Activated T-helper 17 cell treated with anti-CD3 and anti-CD28 coated beads, Interleukin-2, amount 50 U/mL, for 72 hours (primary cell): ENCODE measurements around the gene NBEA. TPM values are rescaled to one million over a fixed set of nuclear protein-coding genes. Genes with fewer than 3 reads are reported as not detected.
"Not testable (repeated sequence)": the region's sequence is repeated elsewhere in the genome, so short reads cannot be mapped to it uniquely, and the experiment has no call there.

ENCODE experiments used
- ATAC-seq: fragments of 150-1000 bp; cut with Tn5 transposase; replicated peaks from 2 replicates; pipeline ENCODE4 v1.10.0; 2021; ENCODE audit warnings: mild to moderate bottlenecking, moderate library complexity
- H3K27ac Mint-ChIP-seq: one replicate; pipeline ENCODE4 v1.8.0; 2022; ENCODE audit warnings: mixed read lengths
- H3K27me3 Mint-ChIP-seq: one replicate; pipeline ENCODE4 v1.8.0; 2022; ENCODE audit warnings: mixed read lengths
- H3K36me3 Mint-ChIP-seq: one replicate; pipeline ENCODE4 v1.8.0; 2022; ENCODE audit warnings: low read depth, mild to moderate bottlenecking, mixed read lengths
- H3K4me1 Mint-ChIP-seq: one replicate; pipeline ENCODE4 v1.8.0; 2022; ENCODE audit warnings: mixed read lengths
- H3K4me3 Mint-ChIP-seq: one replicate; pipeline ENCODE4 v1.8.0; 2022; ENCODE audit warnings: mild to moderate bottlenecking, mixed read lengths
- H3K9me3 Mint-ChIP-seq: one replicate; pipeline ENCODE4 v1.8.0; 2022; ENCODE audit warnings: mixed read lengths
- total RNA-seq, 2 donors: library from RNA; stranded (reverse); gene quantifications; one replicate each; pipeline ENCODE4 v1.2.3, GENCODE V29; 2022

Gene NBEA
- total RNA-seq, 2 donors from 2014 or later = 0.50 to 0.79 TPM

DNA sequence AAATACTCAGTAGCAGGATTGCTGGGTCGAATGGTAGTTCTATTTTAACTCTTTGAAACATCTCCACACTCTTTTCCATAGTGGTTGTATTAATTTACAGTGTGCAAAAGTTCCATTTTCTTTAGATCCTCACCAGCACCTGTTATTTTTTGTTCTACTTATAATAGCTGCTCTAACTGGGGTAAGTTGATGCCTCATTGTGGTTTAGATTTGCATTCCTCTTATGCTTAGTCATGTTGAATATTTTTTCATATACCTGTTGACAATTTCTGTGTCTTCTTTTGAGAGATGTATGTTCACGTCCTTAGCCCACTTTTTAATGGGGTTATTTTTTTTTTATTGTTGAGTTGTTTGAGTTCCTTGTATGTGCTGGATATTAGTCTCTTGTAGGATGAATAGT lies 144.6 kb downstream of the NBEA start:
- no peaks in the 10 kb centered on the region for H3K4me1 Mint-ChIP-seq
- no peak overlapping the region for H3K27ac Mint-ChIP-seq
- no peak for ATAC-seq
- no peaks in the 10 kb centered on the region for H3K27me3 Mint-ChIP-seq
- no peaks in the 10 kb centered on the region for H3K36me3 Mint-ChIP-seq
- H3K4me3 Mint-ChIP-seq = no peak overlapping the region
- peaks cover 5% of the 10 kb centered on the region for H3K9me3 Mint-ChIP-seq

GRCh38 chr13:35092251-35092650 lies 150.2 kb downstream of the NBEA start:
- Mint-ChIP-seq H3K4me1 (no peaks in the 10 kb centered on the region), H3K36me3 (no peaks in the 10 kb centered on the region), H3K27ac (no peak overlapping the region), H3K27me3 (no peaks in the 10 kb centered on the region), H3K9me3 (peaks cover 5% of the 10 kb centered on the region), H3K4me3 (no peak overlapping the region)
- ATAC-seq = no peak

DNA sequence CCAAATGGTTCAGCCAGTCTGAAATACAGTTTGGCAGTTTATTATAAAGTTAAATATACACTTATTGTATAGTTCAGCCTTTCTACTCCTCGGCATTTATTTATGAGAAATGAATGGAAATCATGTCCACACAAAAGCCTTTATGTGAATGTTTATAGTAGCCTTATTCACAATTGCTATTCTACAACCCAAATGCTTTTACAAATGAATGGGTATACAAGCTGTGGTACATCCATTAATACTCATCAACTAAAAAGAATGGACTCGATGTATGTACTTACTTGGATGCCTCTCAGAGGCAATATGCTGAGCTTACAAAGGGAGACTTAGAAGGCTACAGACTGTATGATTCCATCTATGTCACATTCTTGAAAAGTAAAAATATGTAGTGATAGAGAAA lies 150.7 kb downstream of the NBEA start:
- Mint-ChIP-seq H3K4me1 (no peaks in the 10 kb centered on the region), H3K27me3 (no peaks in the 10 kb centered on the region), H3K4me3 (no peak overlapping the region), H3K36me3 (no peaks in the 10 kb centered on the region), H3K27ac (no peak overlapping the region), H3K9me3 (peaks cover 1% of the 10 kb centered on the region)
- no peak for ATAC-seq

- Mint-ChIP-seq H3K9me3 (no peaks in the 10 kb centered on the region), H3K27ac (no peak overlapping the region), H3K4me1 (no peaks in the 10 kb centered on the region), H3K27me3 (no peaks in the 10 kb centered on the region), H3K4me3 (no peak overlapping the region), H3K36me3 (no peaks in the 10 kb centered on the region)
- ATAC-seq = no peak
Observed at GRCh38 chr13:35093356-35093755, 151.3 kb downstream of the NBEA start.

GRCh38 chr13:35106771-35107170 lies 164.7 kb downstream of the NBEA start:
- H3K27me3 Mint-ChIP-seq, ATAC-seq, H3K9me3 Mint-ChIP-seq, H3K36me3 Mint-ChIP-seq, H3K4me1 Mint-ChIP-seq, H3K4me3 Mint-ChIP-seq, H3K27ac Mint-ChIP-seq: not testable (repeated sequence)

- Mint-ChIP-seq H3K27me3 (no peaks in the 10 kb centered on the region), H3K4me1 (no peaks in the 10 kb centered on the region), H3K4me3 (no peak overlapping the region), H3K9me3 (no peaks in the 10 kb centered on the region), H3K36me3 (no peaks in the 10 kb centered on the region), H3K27ac (no peak overlapping the region)
- no peak for ATAC-seq
Observed at GRCh38 chr13:35107535-35107934, 165.5 kb downstream of the NBEA start.

- not testable (repeated sequence) for H3K27ac Mint-ChIP-seq, H3K4me1 Mint-ChIP-seq, ATAC-seq, H3K27me3 Mint-ChIP-seq, H3K9me3 Mint-ChIP-seq, H3K4me3 Mint-ChIP-seq, H3K36me3 Mint-ChIP-seq
Observed at GRCh38 chr13:35113612-35114011, 171.5 kb downstream of the NBEA start.

DNA sequence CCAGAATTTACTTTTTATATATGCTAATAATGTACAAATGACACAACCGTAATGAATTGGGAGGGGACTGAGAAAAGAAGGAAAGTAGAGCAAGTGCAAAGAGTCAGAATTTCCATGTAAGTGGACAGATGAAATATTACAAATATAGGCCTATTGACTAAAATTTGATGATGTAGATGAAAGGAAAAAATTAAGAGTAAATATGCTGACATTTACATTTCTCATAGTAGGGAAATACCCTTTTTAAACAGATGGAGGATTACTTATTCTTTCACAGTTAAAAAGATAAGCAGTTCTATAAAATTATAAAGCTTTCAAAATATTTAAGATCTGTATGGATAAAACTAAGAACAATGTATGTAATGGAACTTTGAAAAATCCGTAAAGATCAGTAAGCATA lies 185.4 kb downstream of the NBEA start:
- H3K36me3 Mint-ChIP-seq = no peaks in the 10 kb centered on the region

DNA sequence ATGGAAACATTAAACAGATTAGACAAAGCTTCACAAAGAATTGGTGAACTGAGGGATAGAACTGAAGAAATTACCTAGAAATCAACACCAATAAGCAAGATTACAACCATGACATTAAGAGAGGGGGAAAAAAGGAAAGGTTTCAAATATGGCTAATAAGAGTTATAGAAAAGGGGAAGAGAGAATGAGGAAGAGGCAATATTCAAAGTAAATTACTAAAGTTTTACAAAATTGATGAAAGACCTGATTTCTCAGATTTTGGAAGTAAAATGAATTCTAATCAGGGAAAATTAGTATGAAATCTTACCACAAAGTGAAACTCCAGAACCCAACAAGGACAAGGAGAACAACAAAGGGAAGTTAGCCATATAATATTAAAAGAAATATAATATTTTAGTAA lies 187.4 kb downstream of the NBEA start:
- no peaks in the 10 kb centered on the region for H3K36me3 Mint-ChIP-seq
- no peak overlapping the region for H3K27ac Mint-ChIP-seq
- H3K9me3 Mint-ChIP-seq = no peaks in the 10 kb centered on the region
- H3K4me3 Mint-ChIP-seq = no peak overlapping the region
- no peaks in the 10 kb centered on the region for H3K4me1 Mint-ChIP-seq
- ATAC-seq = no peak
- no peaks in the 10 kb centered on the region for H3K27me3 Mint-ChIP-seq

More for the DNA sequence above, 185.4 kb downstream of the NBEA start:
- Mint-ChIP-seq H3K27me3 (no peaks in the 10 kb centered on the region), H3K27ac (no peak overlapping the region), H3K4me1 (no peaks in the 10 kb centered on the region), H3K4me3 (no peak overlapping the region), H3K9me3 (no peaks in the 10 kb centered on the region)
- no peak for ATAC-seq

GRCh38 chr13:35131471-35131870 lies 189.4 kb downstream of the NBEA start:
- H3K27me3 Mint-ChIP-seq = no peaks in the 10 kb centered on the region
- H3K9me3 Mint-ChIP-seq = no peaks in the 10 kb centered on the region
- H3K4me1 Mint-ChIP-seq = no peaks in the 10 kb centered on the region
- no peak overlapping the region for H3K27ac Mint-ChIP-seq
- no peak for ATAC-seq
- no peaks in the 10 kb centered on the region for H3K36me3 Mint-ChIP-seq
- H3K4me3 Mint-ChIP-seq = no peak overlapping the region

GRCh38 chr13:35136585-35136984 lies 194.5 kb downstream of the NBEA start:
- Mint-ChIP-seq H3K36me3 (no peaks in the 10 kb centered on the region), H3K4me1 (peaks cover 6% of the 10 kb centered on the region), H3K27ac (no peak overlapping the region), H3K4me3 (no peak overlapping the region), H3K27me3 (no peaks in the 10 kb centered on the region), H3K9me3 (no peaks in the 10 kb centered on the region)
- no peak for ATAC-seq

DNA sequence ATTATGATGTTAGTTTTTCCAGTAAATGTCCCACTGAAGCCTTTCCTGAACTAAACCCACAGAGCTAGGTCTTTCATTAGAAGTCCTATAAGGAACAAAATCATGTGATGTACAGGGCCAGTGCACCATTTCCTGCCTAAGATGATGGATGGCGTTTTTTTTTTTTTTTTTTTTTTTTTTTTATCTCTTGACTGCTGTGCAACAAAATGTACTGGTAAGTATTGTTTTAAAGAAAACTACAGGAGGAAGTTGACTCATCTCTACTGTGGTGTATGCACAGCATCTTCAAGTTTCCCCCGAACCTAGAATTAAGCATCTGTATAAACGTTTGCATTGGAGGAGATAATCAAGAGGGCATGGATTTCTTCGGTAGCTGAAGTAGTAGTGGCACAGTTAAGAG lies 197.5 kb downstream of the NBEA start:
- H3K27ac Mint-ChIP-seq = no peak overlapping the region
- H3K36me3 Mint-ChIP-seq = no peaks in the 10 kb centered on the region
- no peaks in the 10 kb centered on the region for H3K27me3 Mint-ChIP-seq
- ATAC-seq = peak; percentile 63
- no peaks in the 10 kb centered on the region for H3K9me3 Mint-ChIP-seq
- peaks cover 6% of the 10 kb centered on the region for H3K4me1 Mint-ChIP-seq
- H3K4me3 Mint-ChIP-seq = no peak overlapping the region

DNA sequence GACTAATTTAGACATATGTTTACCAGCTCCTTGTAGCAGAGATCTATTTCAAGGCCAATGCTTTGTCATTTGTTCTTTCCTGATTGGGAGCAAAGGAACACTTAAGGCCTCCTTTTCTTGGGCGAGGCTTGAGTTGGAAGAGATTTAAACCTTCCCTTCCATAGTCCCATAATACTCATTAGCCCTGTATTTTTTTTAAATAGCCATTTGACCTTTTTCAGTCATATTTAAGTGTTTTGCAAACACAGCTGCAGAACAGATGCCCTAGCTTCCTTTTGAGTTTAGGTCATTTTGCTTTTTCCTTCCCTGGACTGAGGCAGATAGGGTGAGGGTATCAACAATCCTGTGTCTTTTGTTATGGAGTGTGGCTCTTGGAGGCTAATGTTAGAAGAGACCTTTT lies 198.3 kb downstream of the NBEA start:
- no peak for ATAC-seq
- Mint-ChIP-seq H3K4me1 (peaks cover 6% of the 10 kb centered on the region), H3K9me3 (no peaks in the 10 kb centered on the region), H3K4me3 (no peak overlapping the region), H3K36me3 (no peaks in the 10 kb centered on the region), H3K27me3 (no peaks in the 10 kb centered on the region), H3K27ac (no peak overlapping the region)

GRCh38 chr13:35140831-35141230 lies 198.8 kb downstream of the NBEA start:
- Mint-ChIP-seq H3K4me3 (no peak overlapping the region), H3K9me3 (no peaks in the 10 kb centered on the region), H3K36me3 (no peaks in the 10 kb centered on the region), H3K4me1 (peaks cover 6% of the 10 kb centered on the region), H3K27ac (no peak overlapping the region), H3K27me3 (no peaks in the 10 kb centered on the region)
- no peak for ATAC-seq

DNA sequence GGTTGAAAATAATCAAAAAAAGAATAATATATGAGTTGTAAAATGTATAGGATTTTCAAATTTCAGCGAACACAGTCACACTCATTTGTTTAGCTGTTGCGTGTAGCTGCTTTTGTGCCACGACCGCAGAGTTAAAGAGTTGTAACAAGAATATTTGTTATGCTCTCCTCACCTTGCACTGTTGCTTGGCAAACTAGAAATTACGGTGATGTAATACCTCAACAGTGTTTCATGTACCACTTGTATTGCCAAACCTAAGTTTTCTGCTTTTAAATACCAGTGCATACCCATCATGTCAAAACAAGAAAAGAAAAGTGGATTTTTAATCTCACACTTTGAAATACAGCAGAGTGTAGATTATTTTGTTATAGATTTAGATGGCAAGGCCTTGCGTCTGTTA lies 201.1 kb downstream of the NBEA start:
- Mint-ChIP-seq H3K9me3 (no peaks in the 10 kb centered on the region), H3K4me3 (no peak overlapping the region), H3K36me3 (no peaks in the 10 kb centered on the region), H3K27ac (no peak overlapping the region), H3K4me1 (peaks cover 6% of the 10 kb centered on the region), H3K27me3 (no peaks in the 10 kb centered on the region)
- no peak for ATAC-seq

DNA sequence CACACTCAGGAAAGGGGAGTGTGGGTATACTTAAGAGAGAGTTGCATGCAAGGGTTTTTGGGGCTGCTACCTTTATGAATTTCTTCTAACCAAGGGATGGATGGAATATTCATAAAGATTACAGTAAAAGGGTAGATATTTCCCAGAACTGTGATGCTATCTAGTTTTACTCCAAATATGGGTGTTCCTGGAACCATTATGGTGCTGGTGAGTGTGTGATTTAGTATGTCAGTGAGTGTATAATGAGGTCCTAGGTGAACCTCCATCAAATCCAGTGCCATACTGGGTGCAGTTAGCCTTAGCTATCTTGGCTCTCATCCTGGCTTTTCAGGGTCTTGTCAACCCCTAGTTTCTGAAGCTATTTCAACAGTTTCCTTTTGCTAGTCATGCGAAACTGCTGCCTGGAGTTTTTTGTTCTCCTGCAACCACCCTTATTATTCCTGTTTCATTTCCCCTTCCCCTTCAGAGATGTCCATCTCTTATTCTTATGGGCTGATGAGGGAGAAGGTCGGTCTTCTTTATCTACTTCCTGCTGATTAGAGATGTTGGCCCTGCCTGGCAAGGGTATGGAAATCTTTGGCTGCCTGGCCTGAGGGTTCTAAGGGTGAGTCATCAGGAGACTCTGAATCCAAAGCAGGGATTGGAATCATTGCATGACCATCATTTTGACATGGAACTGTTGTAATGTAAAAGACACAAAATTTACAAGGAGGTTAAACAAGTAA lies 202.3 kb downstream of the NBEA start:
- no peak overlapping the region for H3K27ac Mint-ChIP-seq
- no peaks in the 10 kb centered on the region for H3K36me3 Mint-ChIP-seq
- H3K4me3 Mint-ChIP-seq = no peak overlapping the region
- no peak for ATAC-seq
- no peaks in the 10 kb centered on the region for H3K9me3 Mint-ChIP-seq
- no peaks in the 10 kb centered on the region for H3K27me3 Mint-ChIP-seq
- H3K4me1 Mint-ChIP-seq = peaks cover 5% of the 10 kb centered on the region
